ENCODE results near the gene NUF2.
"Not testable (repeated sequence)": the region's sequence is repeated elsewhere in the genome, so short reads cannot be mapped to it uniquely, and the experiment has no call there.

Gene NUF2

DNA sequence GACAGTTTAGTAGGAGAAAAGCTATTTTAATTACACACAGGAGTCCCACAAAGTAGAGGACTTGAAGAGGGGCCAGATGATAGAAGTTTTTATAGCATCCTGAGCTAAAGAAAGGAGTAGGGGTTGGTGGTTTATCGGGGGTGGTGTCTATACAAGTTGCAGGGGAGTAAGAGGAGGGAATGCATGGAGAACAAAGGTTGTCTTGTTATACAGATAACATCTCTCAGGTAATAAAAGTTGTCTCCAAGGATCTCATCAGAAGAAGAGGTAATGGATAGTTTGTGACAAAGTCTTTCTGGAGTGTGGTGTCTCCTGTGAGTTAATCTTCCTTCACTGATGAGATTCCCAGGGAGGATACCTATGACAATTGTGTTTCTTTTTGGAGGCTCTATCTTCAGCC, 23.4 kb upstream of the NUF2 start:
- peaks cover 16% of the 10 kb centered on the region for H3K4me1 ChIP-seq (ENCODE audit: control insufficient read depth, low read depth, low read length)
- H3K9ac ChIP-seq (ENCODE audit: low read length): no peak overlapping the region
- no peaks in the 10 kb centered on the region for H3K9me3 ChIP-seq (ENCODE audit: control insufficient read depth, low read depth, low read length)
- no peaks in the 10 kb centered on the region for H3K36me3 ChIP-seq (ENCODE audit: control insufficient read depth, low read depth, low read length)
- no peak overlapping the region for H3K4me3 ChIP-seq (ENCODE audit: low read length)
- no peaks in the 10 kb centered on the region for H3K27me3 ChIP-seq (ENCODE audit: control insufficient read depth, insufficient read depth, low read length)
- H3K27ac ChIP-seq (ENCODE audit: low read length): no peak overlapping the region

DNA sequence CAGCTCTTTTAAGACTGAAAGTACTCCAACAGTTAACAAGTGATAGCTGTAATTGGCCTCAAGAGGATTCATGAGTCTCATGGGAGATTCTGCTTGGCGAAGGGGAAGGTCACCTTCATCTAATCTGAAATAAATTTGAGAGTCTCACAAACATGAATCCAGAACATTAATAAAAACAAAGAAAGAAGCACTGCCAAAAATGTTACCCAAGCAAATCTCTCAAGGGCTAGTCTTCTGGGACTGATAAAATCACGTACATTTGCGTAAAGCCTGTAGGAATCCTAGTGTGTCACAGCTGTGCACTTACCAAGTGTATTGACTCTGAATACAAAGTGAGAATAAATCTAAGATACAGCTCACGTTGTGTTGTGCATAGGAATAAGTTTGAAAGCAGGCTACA, 21.2 kb upstream of the NUF2 start:
- H3K27ac ChIP-seq (ENCODE audit: low read length): no peak overlapping the region
- H3K9me3 ChIP-seq (ENCODE audit: control insufficient read depth, low read depth, low read length): no peaks in the 10 kb centered on the region
- no peaks in the 10 kb centered on the region for H3K27me3 ChIP-seq (ENCODE audit: control insufficient read depth, insufficient read depth, low read length)
- no peak overlapping the region for H3K9ac ChIP-seq (ENCODE audit: low read length)
- no peak overlapping the region for H3K4me3 ChIP-seq (ENCODE audit: low read length)
- H3K4me1 ChIP-seq (ENCODE audit: control insufficient read depth, low read depth, low read length): peaks cover 16% of the 10 kb centered on the region
- no peaks in the 10 kb centered on the region for H3K36me3 ChIP-seq (ENCODE audit: control insufficient read depth, low read depth, low read length)

DNA sequence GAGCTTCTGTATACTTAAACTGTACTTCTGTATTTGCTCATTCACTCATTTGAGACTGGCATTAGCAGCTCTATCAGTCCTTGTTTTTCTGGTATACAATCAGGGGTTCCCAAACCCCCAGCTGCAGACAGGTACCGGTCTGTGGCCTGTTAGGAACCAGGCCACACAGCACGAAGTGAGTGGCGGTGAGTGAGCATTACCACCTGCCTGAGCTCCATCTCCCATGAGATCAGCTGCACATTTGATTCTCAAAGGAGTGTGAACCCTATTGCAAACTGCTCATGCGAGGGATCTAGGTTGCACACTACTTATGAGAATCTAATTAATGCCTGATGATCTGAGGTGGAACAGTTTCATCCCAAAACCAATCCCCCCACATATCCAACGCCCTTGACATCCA, 18.2 kb upstream of the NUF2 start:
- Histone ChIP-seq H3K4me1 (ENCODE audit: control insufficient read depth, low read depth, low read length) (peaks cover 3% of the 10 kb centered on the region), H3K36me3 (ENCODE audit: control insufficient read depth, low read depth, low read length) (no peaks in the 10 kb centered on the region), H3K9ac (ENCODE audit: low read length) (no peak overlapping the region), H3K4me3 (ENCODE audit: low read length) (no peak overlapping the region), H3K27me3 (ENCODE audit: control insufficient read depth, insufficient read depth, low read length) (no peaks in the 10 kb centered on the region), H3K27ac (ENCODE audit: low read length) (no peak overlapping the region), H3K9me3 (ENCODE audit: control insufficient read depth, low read depth, low read length) (no peaks in the 10 kb centered on the region)

DNA sequence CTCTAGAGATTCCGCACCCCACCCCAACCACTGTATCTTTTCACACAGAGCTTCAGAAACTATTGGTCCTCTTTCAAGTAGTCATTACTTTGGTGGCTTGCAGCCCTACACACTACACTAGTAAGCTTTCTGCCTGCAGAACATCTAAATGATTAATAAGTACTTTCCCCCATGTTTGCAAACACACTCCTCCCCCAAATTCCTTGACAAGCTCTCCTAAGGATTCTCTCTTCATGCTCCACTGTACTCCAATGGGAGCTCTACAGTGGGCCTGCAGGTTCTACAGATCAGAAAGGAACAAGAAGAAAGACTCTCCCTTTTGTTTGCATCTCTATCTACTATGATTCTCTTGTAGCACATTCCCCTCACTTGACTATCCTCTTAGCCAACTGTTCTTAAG, 16.3 kb upstream of the NUF2 start:
- no peaks in the 10 kb centered on the region for H3K4me1 ChIP-seq (ENCODE audit: control insufficient read depth, low read depth, low read length)
- no peaks in the 10 kb centered on the region for H3K9me3 ChIP-seq (ENCODE audit: control insufficient read depth, low read depth, low read length)
- H3K9ac ChIP-seq (ENCODE audit: low read length): no peak overlapping the region
- H3K27ac ChIP-seq (ENCODE audit: low read length): no peak overlapping the region
- H3K4me3 ChIP-seq (ENCODE audit: low read length): no peak overlapping the region
- H3K27me3 ChIP-seq (ENCODE audit: control insufficient read depth, insufficient read depth, low read length): no peaks in the 10 kb centered on the region
- no peaks in the 10 kb centered on the region for H3K36me3 ChIP-seq (ENCODE audit: control insufficient read depth, low read depth, low read length)

DNA sequence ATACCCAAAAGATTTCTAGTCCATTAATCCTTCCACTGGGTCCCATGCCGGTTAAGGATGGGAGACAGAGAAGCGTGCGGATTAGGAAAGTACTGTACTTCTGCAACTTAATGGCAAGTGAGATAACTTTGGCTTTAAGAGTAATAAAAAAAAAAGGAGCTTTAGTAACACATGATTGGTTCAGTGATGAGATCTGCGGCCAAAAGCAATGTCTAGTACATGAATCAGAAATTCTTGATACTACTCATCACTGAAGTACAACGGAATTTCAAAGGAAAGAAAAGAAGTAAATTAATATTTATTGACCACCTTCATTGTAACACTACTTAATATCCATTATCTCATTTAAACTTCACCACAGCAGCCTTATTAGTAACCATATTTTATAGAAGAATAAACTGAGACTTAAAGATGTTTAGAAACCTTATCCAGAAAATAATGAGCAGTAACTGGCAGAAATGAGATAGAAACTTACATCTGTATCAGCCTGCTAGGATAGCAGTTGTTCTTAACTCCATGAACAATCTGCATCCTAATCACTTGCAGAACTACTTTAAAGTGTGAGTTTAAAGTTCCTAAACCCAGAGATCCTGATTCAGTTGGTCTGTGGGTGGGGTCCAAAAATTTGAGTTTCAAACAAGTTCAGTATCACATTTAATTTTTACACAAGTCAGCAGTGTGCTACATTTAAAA, 14.1 kb upstream of the NUF2 start:
- no peak overlapping the region for H3K4me3 ChIP-seq (ENCODE audit: low read length)
- no peaks in the 10 kb centered on the region for H3K9me3 ChIP-seq (ENCODE audit: control insufficient read depth, low read depth, low read length)
- H3K4me1 ChIP-seq (ENCODE audit: control insufficient read depth, low read depth, low read length): no peaks in the 10 kb centered on the region
- no peaks in the 10 kb centered on the region for H3K36me3 ChIP-seq (ENCODE audit: control insufficient read depth, low read depth, low read length)
- no peaks in the 10 kb centered on the region for H3K27me3 ChIP-seq (ENCODE audit: control insufficient read depth, insufficient read depth, low read length)
- H3K9ac ChIP-seq (ENCODE audit: low read length): no peak overlapping the region
- H3K27ac ChIP-seq (ENCODE audit: low read length): no peak overlapping the region

DNA sequence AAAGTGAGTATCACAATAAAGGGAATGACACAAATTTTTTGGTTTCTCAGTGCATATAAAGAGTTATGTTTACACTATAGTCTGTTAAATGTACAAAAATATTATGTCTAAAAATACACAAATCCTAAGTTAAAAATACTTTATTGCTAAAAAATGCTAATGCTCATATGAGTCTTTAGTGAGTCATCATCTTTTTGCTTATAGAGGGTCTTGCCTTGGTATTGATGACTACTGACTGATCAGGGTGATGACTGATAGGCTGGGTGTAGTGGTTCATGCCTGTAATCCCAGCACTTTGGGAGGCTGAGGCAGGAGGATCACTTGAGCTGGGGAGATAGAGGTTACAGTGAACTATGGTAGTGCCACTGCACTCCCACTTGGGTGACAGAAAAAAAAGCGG, 12.9 kb upstream of the NUF2 start:
- no peaks in the 10 kb centered on the region for H3K36me3 ChIP-seq (ENCODE audit: control insufficient read depth, low read depth, low read length)
- no peak overlapping the region for H3K9ac ChIP-seq (ENCODE audit: low read length)
- H3K4me1 ChIP-seq (ENCODE audit: control insufficient read depth, low read depth, low read length): no peaks in the 10 kb centered on the region
- no peaks in the 10 kb centered on the region for H3K9me3 ChIP-seq (ENCODE audit: control insufficient read depth, low read depth, low read length)
- H3K27me3 ChIP-seq (ENCODE audit: control insufficient read depth, insufficient read depth, low read length): no peaks in the 10 kb centered on the region
- no peak overlapping the region for H3K4me3 ChIP-seq (ENCODE audit: low read length)
- H3K27ac ChIP-seq (ENCODE audit: low read length): no peak overlapping the region

DNA sequence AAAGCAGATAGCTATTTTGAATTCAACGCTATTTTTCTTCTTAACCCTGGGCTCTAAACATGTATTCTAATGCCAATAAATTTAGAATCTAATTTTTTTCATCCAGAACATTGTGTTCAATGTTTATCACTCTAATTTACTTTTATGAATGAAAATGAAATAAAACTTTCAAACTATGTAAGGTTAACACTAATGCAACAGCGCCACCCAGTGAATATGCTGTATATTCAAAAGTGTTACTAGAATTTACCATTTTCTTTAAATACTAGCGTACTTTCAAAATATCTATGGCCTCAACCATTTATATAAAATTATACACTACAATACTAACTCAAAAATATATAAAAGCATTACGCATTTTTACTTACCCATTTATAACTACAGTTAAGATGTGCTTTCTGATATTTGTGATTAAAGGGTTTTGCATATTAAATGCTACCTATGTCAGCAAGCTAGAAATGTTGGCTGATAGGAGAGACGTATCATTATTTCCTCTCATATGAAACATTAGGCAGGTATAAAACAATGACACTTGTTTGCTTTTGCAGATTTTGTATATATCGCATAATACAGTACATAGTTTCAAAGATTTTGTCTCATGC, 5.9 kb upstream of the NUF2 start:
- Histone ChIP-seq H3K4me1 (ENCODE audit: control insufficient read depth, low read depth, low read length) (no peaks in the 10 kb centered on the region), H3K36me3 (ENCODE audit: control insufficient read depth, low read depth, low read length) (peaks cover 9% of the 10 kb centered on the region), H3K9ac (ENCODE audit: low read length) (no peak overlapping the region), H3K4me3 (ENCODE audit: low read length) (no peak overlapping the region), H3K27me3 (ENCODE audit: control insufficient read depth, insufficient read depth, low read length) (no peaks in the 10 kb centered on the region), H3K27ac (ENCODE audit: low read length) (no peak overlapping the region), H3K9me3 (ENCODE audit: control insufficient read depth, low read depth, low read length) (no peaks in the 10 kb centered on the region)

DNA sequence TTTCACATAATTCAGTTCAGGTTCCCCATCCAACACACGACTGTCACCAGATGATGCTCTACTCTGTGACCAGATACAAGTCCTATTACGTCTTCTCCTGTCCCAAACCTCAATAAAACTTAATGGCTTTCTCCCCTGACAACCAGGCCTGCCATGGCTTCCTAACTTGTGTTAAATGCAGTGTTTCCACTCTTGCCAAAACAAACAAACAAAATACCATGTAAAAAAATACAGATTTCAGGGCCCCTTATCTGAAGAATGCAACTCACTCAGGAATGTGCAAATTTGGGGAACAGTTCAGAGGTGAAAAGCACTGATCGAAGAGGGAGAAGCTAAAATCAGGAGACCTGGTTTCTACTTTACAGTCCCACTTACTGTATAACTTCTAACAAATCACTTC, 863 bp upstream of the NUF2 start:
- H3K4me1 ChIP-seq (ENCODE audit: control insufficient read depth, low read depth, low read length): peaks cover 5% of the 10 kb centered on the region
- peak overlapping the region; percentile 86 for H3K4me3 ChIP-seq (ENCODE audit: low read length)
- H3K27me3 ChIP-seq (ENCODE audit: control insufficient read depth, insufficient read depth, low read length): no peaks in the 10 kb centered on the region
- peak overlapping the region; percentile 83 for H3K9ac ChIP-seq (ENCODE audit: low read length)
- peak overlapping the region; percentile 83 for H3K27ac ChIP-seq (ENCODE audit: low read length)
- no peaks in the 10 kb centered on the region for H3K9me3 ChIP-seq (ENCODE audit: control insufficient read depth, low read depth, low read length)
- H3K36me3 ChIP-seq (ENCODE audit: control insufficient read depth, low read depth, low read length): peaks cover 9% of the 10 kb centered on the region

DNA sequence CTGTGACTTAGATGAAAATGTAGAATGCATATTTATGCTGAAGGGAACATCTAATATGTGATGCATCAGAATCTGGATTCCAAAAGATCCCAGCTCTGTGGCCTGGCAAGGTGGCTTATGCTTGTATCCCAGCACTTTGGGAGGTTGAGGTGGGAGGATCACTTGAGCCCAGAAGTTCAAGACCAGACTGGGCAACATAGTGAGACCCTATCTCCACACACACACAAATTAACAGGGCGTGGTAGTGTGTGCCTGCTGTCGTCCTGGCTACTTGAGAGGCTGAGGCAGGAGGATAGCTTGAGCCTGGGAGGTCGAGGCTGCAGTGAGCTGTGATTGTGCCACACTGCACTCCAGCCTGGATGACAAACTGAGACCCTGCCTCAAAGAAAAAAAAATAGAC, 1.6 kb downstream of the NUF2 start:
- H3K9ac ChIP-seq (ENCODE audit: low read length); H3K27ac ChIP-seq (ENCODE audit: low read length); H3K9me3 ChIP-seq (ENCODE audit: control insufficient read depth, low read depth, low read length); H3K27me3 ChIP-seq (ENCODE audit: control insufficient read depth, insufficient read depth, low read length); H3K4me1 ChIP-seq (ENCODE audit: control insufficient read depth, low read depth, low read length): not testable (repeated sequence)
- Histone ChIP-seq H3K36me3 (ENCODE audit: control insufficient read depth, low read depth, low read length) (peaks cover 14% of the 10 kb centered on the region), H3K4me3 (ENCODE audit: low read length) (peak overlapping the region; percentile 86)

DNA sequence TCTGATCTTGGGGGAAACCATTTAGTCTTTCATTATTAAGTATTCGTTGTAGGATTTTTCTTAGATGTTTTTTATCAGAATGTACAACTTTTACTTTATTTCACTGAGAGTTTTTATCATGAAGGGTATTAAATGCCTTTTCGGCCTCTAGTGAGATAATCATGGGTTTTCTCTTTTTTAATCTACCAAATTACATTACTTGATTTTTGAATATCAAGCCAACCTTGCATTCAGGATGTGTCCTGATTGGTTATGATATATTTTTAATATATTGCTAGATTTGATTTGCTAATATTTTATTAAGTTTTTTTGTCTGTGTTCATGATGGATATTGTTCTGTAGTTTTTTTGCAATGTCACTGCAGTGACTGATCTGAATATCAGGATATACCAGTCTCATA, 9.4 kb downstream of the NUF2 start:
- no peak overlapping the region for H3K9ac ChIP-seq (ENCODE audit: low read length)
- peaks cover 30% of the 10 kb centered on the region for H3K36me3 ChIP-seq (ENCODE audit: control insufficient read depth, low read depth, low read length)
- no peaks in the 10 kb centered on the region for H3K9me3 ChIP-seq (ENCODE audit: control insufficient read depth, low read depth, low read length)
- H3K27me3 ChIP-seq (ENCODE audit: control insufficient read depth, insufficient read depth, low read length): no peaks in the 10 kb centered on the region
- H3K27ac ChIP-seq (ENCODE audit: low read length): no peak overlapping the region
- no peaks in the 10 kb centered on the region for H3K4me1 ChIP-seq (ENCODE audit: control insufficient read depth, low read depth, low read length)
- no peak overlapping the region for H3K4me3 ChIP-seq (ENCODE audit: low read length)

DNA sequence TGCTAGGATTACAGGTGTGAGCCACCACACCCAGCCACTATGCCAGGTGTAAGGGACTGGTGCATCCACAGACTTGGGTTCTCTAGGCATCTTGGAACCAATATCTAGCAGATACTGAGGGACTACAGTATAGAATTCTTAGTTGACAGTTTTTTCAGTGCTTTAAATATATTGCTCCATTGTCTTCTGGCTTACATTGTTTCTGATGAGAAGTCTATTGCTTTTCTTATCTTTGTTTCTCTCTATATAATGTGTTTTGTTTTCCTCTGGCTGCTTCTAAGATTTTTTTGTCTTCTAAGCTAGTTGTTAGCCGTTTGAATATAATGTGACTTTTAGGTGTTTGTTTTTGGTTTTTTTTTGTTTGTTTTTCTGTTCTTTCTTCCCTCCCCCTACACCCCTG, 13.5 kb downstream of the NUF2 start:
- H3K36me3 ChIP-seq (ENCODE audit: control insufficient read depth, low read depth, low read length): peaks cover 40% of the 10 kb centered on the region
- H3K27me3 ChIP-seq (ENCODE audit: control insufficient read depth, insufficient read depth, low read length): no peaks in the 10 kb centered on the region
- no peak overlapping the region for H3K4me3 ChIP-seq (ENCODE audit: low read length)
- H3K4me1 ChIP-seq (ENCODE audit: control insufficient read depth, low read depth, low read length): no peaks in the 10 kb centered on the region
- no peaks in the 10 kb centered on the region for H3K9me3 ChIP-seq (ENCODE audit: control insufficient read depth, low read depth, low read length)
- H3K27ac ChIP-seq (ENCODE audit: low read length): no peak overlapping the region
- no peak overlapping the region for H3K9ac ChIP-seq (ENCODE audit: low read length)

DNA sequence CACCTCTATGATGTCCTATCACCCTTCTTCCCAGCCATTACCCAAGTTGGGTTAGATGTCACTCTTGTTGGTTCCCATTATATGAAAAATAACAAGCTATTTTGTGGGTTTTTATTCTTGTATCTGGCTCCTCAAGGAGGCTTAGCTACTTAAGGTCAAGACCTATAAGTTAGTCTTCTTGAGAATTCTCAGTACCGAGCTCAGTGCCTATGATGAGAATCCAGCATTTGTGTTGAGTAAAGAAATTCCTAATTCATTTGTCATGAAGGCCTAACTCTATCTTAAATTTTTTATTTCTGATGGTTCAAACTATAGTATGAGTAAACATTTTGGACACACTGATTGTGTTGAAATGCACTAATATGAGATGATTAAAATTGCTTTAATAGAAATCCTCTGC, 15.9 kb downstream of the NUF2 start:
- H3K4me1 ChIP-seq (ENCODE audit: control insufficient read depth, low read depth, low read length): no peaks in the 10 kb centered on the region
- H3K4me3 ChIP-seq (ENCODE audit: low read length): no peak overlapping the region
- no peak overlapping the region for H3K27ac ChIP-seq (ENCODE audit: low read length)
- H3K9ac ChIP-seq (ENCODE audit: low read length): no peak overlapping the region
- H3K36me3 ChIP-seq (ENCODE audit: control insufficient read depth, low read depth, low read length): peaks cover 45% of the 10 kb centered on the region
- no peaks in the 10 kb centered on the region for H3K27me3 ChIP-seq (ENCODE audit: control insufficient read depth, insufficient read depth, low read length)
- H3K9me3 ChIP-seq (ENCODE audit: control insufficient read depth, low read depth, low read length): no peaks in the 10 kb centered on the region

Data from iPS-18a (cell line).